GM21529 (cell line): ENCODE measurements around the gene GPNMB.

ENCODE experiments used
- ATAC-seq: cut with Tn5 transposase; IDR thresholded peaks from one replicate; pipeline ENCODE4 v1.9.1; 2021; ENCODE audit not compliant: unreplicated experiment

The GPNMB gene

GRCh38 chr7:23268167-23268566 is 21.6 kb downstream of the GPNMB start:
- ATAC-seq = no peak

- no peak for ATAC-seq
Observed at GRCh38 chr7:23268746-23269145, 22.2 kb downstream of the GPNMB start.

GRCh38 chr7:23272275-23272674 is 25.7 kb downstream of the GPNMB start:
- ATAC-seq = no peak

GRCh38 chr7:23273141-23273599 is 26.6 kb downstream of the GPNMB start:
- peak; percentile 97 for ATAC-seq

GRCh38 chr7:23275912-23276311 is 29.3 kb downstream of the GPNMB start:
- ATAC-seq = no peak

GRCh38 chr7:23276376-23276775 is 29.8 kb downstream of the GPNMB start:
- no peak for ATAC-seq

GRCh38 chr7:23276947-23277346 is 30.4 kb downstream of the GPNMB start:
- peak; percentile 4 for ATAC-seq

GRCh38 chr7:23277359-23277989 is 30.9 kb downstream of the GPNMB start:
- ATAC-seq = peak; percentile 41

GRCh38 chr7:23279819-23280525 is 33.4 kb downstream of the GPNMB start:
- ATAC-seq = no peak

GRCh38 chr7:23283086-23283485 is 36.5 kb downstream of the GPNMB start:
- no peak for ATAC-seq

GRCh38 chr7:23284871-23285270 is 38.3 kb downstream of the GPNMB start:
- ATAC-seq = no peak

- ATAC-seq = no peak
Observed at GRCh38 chr7:23285657-23286646, 39.4 kb downstream of the GPNMB start.

- no peak for ATAC-seq
Observed at GRCh38 chr7:23287612-23288011, 41.0 kb downstream of the GPNMB start.

- ATAC-seq = no peak
Observed at GRCh38 chr7:23290993-23291392, 44.4 kb downstream of the GPNMB start.

- ATAC-seq = no peak
Observed at GRCh38 chr7:23291957-23292560, 45.5 kb downstream of the GPNMB start.

GRCh38 chr7:23292623-23293022 is 46.0 kb downstream of the GPNMB start:
- ATAC-seq = no peak

GRCh38 chr7:23293500-23294073 is 47.0 kb downstream of the GPNMB start:
- no peak for ATAC-seq

GRCh38 chr7:23294549-23295400 is 48.2 kb downstream of the GPNMB start:
- no peak for ATAC-seq

- ATAC-seq = no peak
Observed at GRCh38 chr7:23295401-23295697, 48.8 kb downstream of the GPNMB start.
